Measurements from ENCODE around the gene STYXL1.
"Not testable (repeated sequence)": the region's sequence is repeated elsewhere in the genome, so short reads cannot be mapped to it uniquely, and the experiment has no call there.

The STYXL1 gene

GRCh38 chr7:76073335-76073990 is 25.7 kb upstream of the STYXL1 start:
- no peak for DNase-seq (ENCODE audit: insufficient read length, low spot score)
- no peak for TF ChIP-seq POLR2A (IDR thresholded peaks at IDR 0.05; ENCODE audit: low read depth, low read length)
- FAIRE-seq = no peak

- no peak for TF ChIP-seq POLR2A (IDR thresholded peaks at IDR 0.05; ENCODE audit: low read depth, low read length)
- no peak for FAIRE-seq
- DNase-seq (ENCODE audit: insufficient read length, low spot score) = no peak
These were observed 24.7 kb upstream of the STYXL1 start for GRCh38 chr7:76072243-76073148.

GRCh38 chr7:76071316-76072242 is 23.8 kb upstream of the STYXL1 start:
- no peak for DNase-seq (ENCODE audit: insufficient read length, low spot score)
- FAIRE-seq = no peak
- no peak for TF ChIP-seq POLR2A (IDR thresholded peaks at IDR 0.05; ENCODE audit: low read depth, low read length)

GRCh38 chr7:76069238-76069638 is 21.4 kb upstream of the STYXL1 start:
- no peak for TF ChIP-seq POLR2A (IDR thresholded peaks at IDR 0.05; ENCODE audit: low read depth, low read length)
- DNase-seq (ENCODE audit: insufficient read length, low spot score) (peak; percentile 72), FAIRE-seq (peak; percentile 62)

GRCh38 chr7:76066716-76067503 is 19.1 kb upstream of the STYXL1 start:
- FAIRE-seq (no peak), DNase-seq (ENCODE audit: insufficient read length, low spot score) (no peak)
- TF ChIP-seq POLR2A (IDR thresholded peaks at IDR 0.05; ENCODE audit: low read depth, low read length) = no peak

DNA sequence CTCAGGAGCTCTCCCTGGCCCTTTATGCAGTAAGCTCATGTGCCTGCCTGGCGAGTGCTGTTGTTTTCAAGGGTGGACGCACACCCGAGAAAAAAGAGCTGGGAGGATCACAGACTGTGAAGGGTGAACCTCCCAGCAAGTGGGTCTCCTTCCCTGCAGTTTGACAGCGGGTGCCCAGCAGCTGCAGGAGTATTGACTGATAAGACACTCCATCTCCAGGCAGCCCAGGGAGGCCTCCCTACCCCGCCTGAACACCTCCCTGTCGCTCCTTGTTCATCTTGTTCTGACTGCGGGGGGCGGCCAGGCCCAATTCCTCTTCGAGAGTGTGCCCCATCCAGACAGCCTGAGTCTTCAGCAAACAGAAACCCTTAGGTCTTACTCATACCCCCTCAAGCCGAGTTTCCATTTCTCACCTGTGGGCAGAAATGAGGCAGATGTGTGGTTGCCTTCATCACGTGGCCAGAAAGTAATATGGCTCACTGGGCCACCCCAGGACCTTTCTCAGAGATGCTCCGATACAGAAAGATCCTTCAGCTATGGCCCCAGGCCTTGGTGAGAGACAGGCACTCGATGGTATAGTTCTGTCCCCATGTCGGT is 17.3 kb upstream of the STYXL1 start:
- TF ChIP-seq POLR2A (IDR thresholded peaks at IDR 0.05; ENCODE audit: low read depth, low read length) = no peak
- no peak for FAIRE-seq
- DNase-seq (ENCODE audit: insufficient read length, low spot score) = no peak

DNA sequence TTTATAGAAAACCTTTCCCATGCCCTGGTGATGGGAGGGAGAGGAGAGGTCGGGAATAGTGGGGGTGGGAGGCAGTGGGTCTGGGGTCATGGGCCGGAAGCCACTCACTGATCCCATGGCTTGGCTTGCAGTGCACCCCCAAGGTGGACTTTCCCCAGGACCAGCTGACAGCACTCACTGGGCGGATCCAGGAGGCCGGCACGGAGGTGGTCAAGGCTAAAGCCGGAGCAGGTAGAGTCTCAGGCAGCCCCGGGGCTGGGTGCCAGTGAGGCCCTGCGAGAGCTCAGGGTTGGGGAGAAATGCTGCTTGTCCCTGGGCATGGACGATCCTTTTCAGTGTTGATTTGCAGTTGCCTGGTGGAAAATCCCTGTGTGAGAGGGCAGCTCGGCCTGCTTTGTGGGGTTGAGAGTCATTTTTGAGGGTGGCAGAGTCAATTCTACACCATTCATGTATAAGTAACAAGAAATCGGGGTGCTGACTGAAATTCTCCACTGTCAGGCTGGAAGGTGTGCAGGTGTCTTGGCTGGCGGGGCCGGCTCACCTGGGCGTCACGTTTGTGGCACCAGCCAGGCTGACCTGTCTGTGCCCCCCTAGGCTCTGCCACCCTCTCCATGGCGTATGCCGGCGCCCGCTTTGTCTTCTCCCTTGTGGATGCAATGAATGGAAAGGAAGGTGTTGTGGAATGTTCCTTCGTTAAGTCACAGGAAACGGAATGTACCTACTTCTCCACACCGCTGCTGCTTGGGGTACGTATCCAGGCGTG is 16.6 kb upstream of the STYXL1 start:
- no peak for DNase-seq (ENCODE audit: insufficient read length, low spot score)
- TF ChIP-seq POLR2A (IDR thresholded peaks at IDR 0.05; ENCODE audit: low read depth, low read length) = no peak
- no peak for FAIRE-seq

- DNase-seq (ENCODE audit: insufficient read length, low spot score) (no peak), FAIRE-seq (no peak)
- no peak for TF ChIP-seq POLR2A (IDR thresholded peaks at IDR 0.05; ENCODE audit: low read depth, low read length)
These were observed 15.7 kb upstream of the STYXL1 start for GRCh38 chr7:76063525-76063924.

DNA sequence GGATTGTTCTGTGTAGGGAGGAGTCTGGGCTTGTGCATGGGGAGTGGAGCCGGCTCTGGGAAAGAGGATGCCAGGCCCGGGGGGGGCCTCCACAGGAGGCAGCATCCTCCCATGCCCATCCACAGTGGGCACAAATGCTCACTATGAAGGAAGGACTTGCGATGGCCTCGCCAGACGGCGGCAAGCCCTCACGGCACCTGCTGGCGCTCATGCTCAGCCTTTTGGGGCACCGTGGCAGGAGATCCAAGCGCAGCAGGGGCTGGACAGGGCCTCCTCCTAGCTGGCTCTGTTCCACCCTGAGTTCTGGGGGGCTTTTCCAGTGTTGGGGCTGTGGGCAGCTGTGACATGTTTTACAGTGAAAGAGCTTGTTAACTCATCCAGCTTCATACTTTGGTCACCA is 15.3 kb upstream of the STYXL1 start:
- FAIRE-seq (no peak), DNase-seq (ENCODE audit: insufficient read length, low spot score) (no peak)
- TF ChIP-seq POLR2A (IDR thresholded peaks at IDR 0.05; ENCODE audit: low read depth, low read length) = no peak

DNA sequence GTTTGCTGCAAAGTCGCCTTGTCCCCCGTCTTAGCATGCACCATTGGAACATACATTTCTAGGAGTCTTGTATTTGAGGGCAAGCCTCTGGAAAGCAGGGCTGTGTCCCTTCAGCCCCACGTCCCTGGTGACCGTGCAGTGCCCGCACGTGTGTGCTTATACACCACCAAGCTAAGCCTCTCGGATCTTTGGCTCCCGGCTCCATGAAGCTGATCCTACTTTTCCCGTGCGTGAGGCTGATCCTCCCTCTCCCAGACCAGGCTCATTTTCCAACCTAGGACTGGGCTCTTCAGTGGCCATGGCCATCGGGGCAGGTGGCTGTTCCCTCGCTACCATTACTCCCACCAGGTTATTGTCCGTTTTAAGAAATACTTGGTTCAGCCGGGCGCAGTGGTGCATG is 14.5 kb upstream of the STYXL1 start:
- DNase-seq (ENCODE audit: insufficient read length, low spot score) (no peak), FAIRE-seq (no peak)
- no peak for TF ChIP-seq POLR2A (IDR thresholded peaks at IDR 0.05; ENCODE audit: low read depth, low read length)

- DNase-seq (ENCODE audit: insufficient read length, low spot score) = no peak
- no peak for FAIRE-seq
- TF ChIP-seq POLR2A (IDR thresholded peaks at IDR 0.05; ENCODE audit: low read depth, low read length) = no peak
These were observed 13.0 kb upstream of the STYXL1 start for GRCh38 chr7:76060842-76061241.

GRCh38 chr7:76058745-76059144 is 10.9 kb upstream of the STYXL1 start:
- not testable (repeated sequence) for FAIRE-seq; DNase-seq (ENCODE audit: insufficient read length, low spot score)
